ENCODE results near the gene METTL16. TPM values are rescaled to one million over a fixed set of nuclear protein-coding genes. Genes with fewer than 3 reads are reported as not detected.
"Not testable (repeated sequence)": the region's sequence is repeated elsewhere in the genome, so short reads cannot be mapped to it uniquely, and the experiment has no call there.

Gene METTL16
- total RNA-seq, 4 donors from 2014 or later = 16.1 to 141 (median 19.8) TPM

GRCh38 chr17:2542056-2542455 lies 30.4 kb upstream of the METTL16 start:
- H3K9me3 ChIP-seq = no peaks in the 10 kb centered on the region
- intact Hi-C loops (cut with DNase I; ENCODE audit: low total_unique reads) = no loop called here
- no peak overlapping the region for H3K27ac ChIP-seq
- no peaks in the 10 kb centered on the region for H3K36me3 ChIP-seq
- DNase-seq = no peak
- H3K4me1 ChIP-seq = no peaks in the 10 kb centered on the region
- no peaks in the 10 kb centered on the region for H3K27me3 ChIP-seq
- in situ Hi-C loops (cut with MboI; ENCODE audit: low pct_ligation_motif_present in 1 of 4, low pct_unique_long_range_greater_than_20kb in 1 of 4, low sequenced_read_pairs in 3 of 4) = no loop called here
- H3K4me3 ChIP-seq = no peak overlapping the region
- WGBS, 2 donors (ENCODE audit: low coverage in 1 of 2) = 90 to 100% methylated on average over 1 to 4 of the region's 4 CpGs
- TF ChIP-seq POLR2A (IDR thresholded peaks at IDR 0.05) (no peak), EP300 (IDR thresholded peaks at IDR 0.05; ENCODE audit: low read depth) (no peak), POLR2AphosphoS5 (IDR thresholded peaks at IDR 0.05) (no peak)
- TF ChIP-seq, protein P1, sequence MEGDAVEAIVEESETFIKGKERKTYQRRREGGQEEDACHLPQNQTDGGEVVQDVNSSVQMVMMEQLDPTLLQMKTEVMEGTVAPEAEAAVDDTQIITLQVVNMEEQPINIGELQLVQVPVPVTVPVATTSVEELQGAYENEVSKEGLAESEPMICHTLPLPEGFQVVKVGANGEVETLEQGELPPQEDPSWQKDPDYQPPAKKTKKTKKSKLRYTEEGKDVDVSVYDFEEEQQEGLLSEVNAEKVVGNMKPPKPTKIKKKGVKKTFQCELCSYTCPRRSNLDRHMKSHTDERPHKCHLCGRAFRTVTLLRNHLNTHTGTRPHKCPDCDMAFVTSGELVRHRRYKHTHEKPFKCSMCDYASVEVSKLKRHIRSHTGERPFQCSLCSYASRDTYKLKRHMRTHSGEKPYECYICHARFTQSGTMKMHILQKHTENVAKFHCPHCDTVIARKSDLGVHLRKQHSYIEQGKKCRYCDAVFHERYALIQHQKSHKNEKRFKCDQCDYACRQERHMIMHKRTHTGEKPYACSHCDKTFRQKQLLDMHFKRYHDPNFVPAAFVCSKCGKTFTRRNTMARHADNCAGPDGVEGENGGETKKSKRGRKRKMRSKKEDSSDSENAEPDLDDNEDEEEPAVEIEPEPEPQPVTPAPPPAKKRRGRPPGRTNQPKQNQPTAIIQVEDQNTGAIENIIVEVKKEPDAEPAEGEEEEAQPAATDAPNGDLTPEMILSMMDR (IDR thresholded peaks at IDR 0.05) = no peak

- H3K36me3 ChIP-seq; H3K27me3 ChIP-seq; H3K27ac ChIP-seq; H3K9me3 ChIP-seq; H3K4me3 ChIP-seq; in situ Hi-C loops (cut with MboI; ENCODE audit: low pct_ligation_motif_present in 1 of 4, low pct_unique_long_range_greater_than_20kb in 1 of 4, low sequenced_read_pairs in 3 of 4); H3K4me1 ChIP-seq; DNase-seq; intact Hi-C loops (cut with DNase I; ENCODE audit: low total_unique reads): not testable (repeated sequence)
- 84% methylated on average over 5 of the region's 5 CpGs; no CpG with 5 or more reads in 1 of the 2 donors for WGBS, 2 donors (ENCODE audit: low coverage in 1 of 2)
These were observed 25.9 kb upstream of the METTL16 start for GRCh38 chr17:2537579-2537978.

GRCh38 chr17:2532146-2532720 lies 20.5 kb upstream of the METTL16 start:
- TF ChIP-seq, protein P1 (IDR thresholded peaks at IDR 0.05) = no peak
- TF ChIP-seq POLR2AphosphoS5 (IDR thresholded peaks at IDR 0.05) = no peak
- no peak for TF ChIP-seq POLR2A (IDR thresholded peaks at IDR 0.05)
- TF ChIP-seq EP300 (IDR thresholded peaks at IDR 0.05; ENCODE audit: low read depth) = no peak
- no peak overlapping the region for H3K4me3 ChIP-seq
- intact Hi-C loops (cut with DNase I; ENCODE audit: low total_unique reads) = no loop called here
- H3K4me1 ChIP-seq = no peaks in the 10 kb centered on the region
- in situ Hi-C loops (cut with MboI; ENCODE audit: low pct_ligation_motif_present in 1 of 4, low pct_unique_long_range_greater_than_20kb in 1 of 4, low sequenced_read_pairs in 3 of 4) = no loop called here
- WGBS, 2 donors (ENCODE audit: low coverage in 1 of 2) = 96% methylated on average over 29 of the region's 37 CpGs; no CpG with 5 or more reads in 1 of the 2 donors
- H3K27ac ChIP-seq = no peak overlapping the region
- no peaks in the 10 kb centered on the region for H3K9me3 ChIP-seq
- H3K36me3 ChIP-seq = no peaks in the 10 kb centered on the region
- H3K27me3 ChIP-seq = no peaks in the 10 kb centered on the region
- DNase-seq = no peak

DNA sequence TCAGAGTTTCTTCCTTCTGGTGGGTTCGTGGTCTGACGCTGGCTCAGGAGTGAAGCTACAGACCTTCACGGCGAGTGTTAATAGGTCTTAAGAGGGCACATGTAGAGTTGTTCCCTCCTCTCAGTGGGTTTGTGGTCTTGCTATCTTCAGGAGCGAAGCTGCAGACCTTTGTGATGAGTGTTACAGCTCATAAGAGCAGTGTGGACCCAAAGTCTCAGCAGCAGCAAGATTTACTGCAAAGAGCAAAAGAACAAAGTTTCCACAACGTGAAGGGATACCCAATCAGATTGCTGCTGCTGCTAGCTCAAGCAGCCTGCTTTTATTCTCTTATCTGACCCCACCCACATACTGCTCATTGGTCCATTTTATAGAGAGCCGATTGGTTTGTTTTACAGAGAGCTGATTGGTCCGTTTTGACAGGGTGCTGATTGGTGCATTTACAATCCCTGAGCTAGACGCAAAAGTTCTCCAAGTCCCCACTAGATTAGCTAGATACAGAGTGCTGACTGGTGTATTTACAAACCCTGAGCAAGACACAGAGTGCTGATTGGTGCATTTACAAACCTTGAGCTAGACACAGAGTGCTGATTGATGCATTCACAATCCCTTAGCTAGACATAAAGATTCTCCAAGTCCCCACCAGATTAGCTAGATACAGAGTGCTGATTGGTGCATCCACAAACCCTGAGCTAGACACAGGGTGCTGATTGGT lies 19.7 kb upstream of the METTL16 start:
- H3K36me3 ChIP-seq; H3K27ac ChIP-seq; H3K27me3 ChIP-seq; H3K4me1 ChIP-seq; H3K9me3 ChIP-seq; in situ Hi-C loops (cut with MboI; ENCODE audit: low pct_ligation_motif_present in 1 of 4, low pct_unique_long_range_greater_than_20kb in 1 of 4, low sequenced_read_pairs in 3 of 4); intact Hi-C loops (cut with DNase I; ENCODE audit: low total_unique reads); H3K4me3 ChIP-seq; DNase-seq: not testable (repeated sequence)
- 66 to 82% methylated on average over 6 to 9 of the region's 9 CpGs for WGBS, 2 donors (ENCODE audit: low coverage in 1 of 2)

GRCh38 chr17:2521775-2522410 lies 10.2 kb upstream of the METTL16 start:
- DNase-seq = not testable (repeated sequence)

More at GRCh38 chr17:2521775-2522410, 10.2 kb upstream of the METTL16 start:
- H3K27me3 ChIP-seq; H3K4me3 ChIP-seq; in situ Hi-C loops (cut with MboI; ENCODE audit: low pct_ligation_motif_present in 1 of 4, low pct_unique_long_range_greater_than_20kb in 1 of 4, low sequenced_read_pairs in 3 of 4); H3K9me3 ChIP-seq; H3K4me1 ChIP-seq; H3K36me3 ChIP-seq; H3K27ac ChIP-seq; intact Hi-C loops (cut with DNase I; ENCODE audit: low total_unique reads): not testable (repeated sequence)
- WGBS, 2 donors (ENCODE audit: low coverage in 1 of 2) = 85 to 100% methylated on average over 4 to 15 of the region's 15 CpGs
